ENCODE measurements around the gene NSMCE1. TPM values are rescaled to one million over a fixed set of nuclear protein-coding genes. Genes with fewer than 3 reads are reported as not detected.
"Not testable (repeated sequence)": the region's sequence is repeated elsewhere in the genome, so short reads cannot be mapped to it uniquely, and the experiment has no call there.

Gene NSMCE1
- total RNA-seq, 1 experiment from 2014 or later, result 16.1 TPM

GRCh38 chr16:27248036-27248435, 20.5 kb downstream of the NSMCE1 start:
- in situ Hi-C loops (cut with HindIII; ENCODE audit: low sequenced_read_pairs), result no loop called here
- no peak for DNase-seq (ENCODE audit: low spot score)

GRCh38 chr16:27247076-27247475, 21.5 kb downstream of the NSMCE1 start:
- in situ Hi-C loops (cut with HindIII; ENCODE audit: low sequenced_read_pairs); DNase-seq (ENCODE audit: low spot score): not testable (repeated sequence)

GRCh38 chr16:27246439-27246838, 22.1 kb downstream of the NSMCE1 start:
- in situ Hi-C loops (cut with HindIII; ENCODE audit: low sequenced_read_pairs), result no loop called here
- DNase-seq (ENCODE audit: low spot score), result no peak

- DNase-seq (ENCODE audit: low spot score), result peak; percentile 88
- in situ Hi-C loops (cut with HindIII; ENCODE audit: low sequenced_read_pairs), result no loop called here
Measured at GRCh38 chr16:27245276-27246172, 23.0 kb downstream of the NSMCE1 start.

GRCh38 chr16:27244363-27244755, 24.2 kb downstream of the NSMCE1 start:
- in situ Hi-C loops (cut with HindIII; ENCODE audit: low sequenced_read_pairs), result no loop called here

GRCh38 chr16:27243725-27244362, 24.7 kb downstream of the NSMCE1 start:
- no peak for DNase-seq (ENCODE audit: low spot score)
- in situ Hi-C loops (cut with HindIII; ENCODE audit: low sequenced_read_pairs), result no loop called here

More at GRCh38 chr16:27244363-27244755, 24.2 kb downstream of the NSMCE1 start:
- DNase-seq (ENCODE audit: low spot score), result no peak

GRCh38 chr16:27242868-27243590, 25.5 kb downstream of the NSMCE1 start:
- in situ Hi-C loops (cut with HindIII; ENCODE audit: low sequenced_read_pairs), result no loop called here

GRCh38 chr16:27242398-27242797, 26.2 kb downstream of the NSMCE1 start:
- in situ Hi-C loops (cut with HindIII; ENCODE audit: low sequenced_read_pairs), result no loop called here
- DNase-seq (ENCODE audit: low spot score), result no peak

More at GRCh38 chr16:27242868-27243590, 25.5 kb downstream of the NSMCE1 start:
- DNase-seq (ENCODE audit: low spot score), result peak; percentile 50

GRCh38 chr16:27241658-27242057, 26.9 kb downstream of the NSMCE1 start:
- DNase-seq (ENCODE audit: low spot score), result no peak
- in situ Hi-C loops (cut with HindIII; ENCODE audit: low sequenced_read_pairs), result no loop called here

GRCh38 chr16:27240948-27241531, 27.5 kb downstream of the NSMCE1 start:
- DNase-seq (ENCODE audit: low spot score), result no peak
- in situ Hi-C loops (cut with HindIII; ENCODE audit: low sequenced_read_pairs), result no loop called here

GRCh38 chr16:27239906-27240655, 28.5 kb downstream of the NSMCE1 start:
- in situ Hi-C loops (cut with HindIII; ENCODE audit: low sequenced_read_pairs), result no loop called here
- DNase-seq (ENCODE audit: low spot score), result no peak

- DNase-seq (ENCODE audit: low spot score), result no peak
- in situ Hi-C loops (cut with HindIII; ENCODE audit: low sequenced_read_pairs), result no loop called here
Measured at GRCh38 chr16:27239026-27239425, 29.5 kb downstream of the NSMCE1 start.

- peak; percentile 77 for DNase-seq (ENCODE audit: low spot score)
- in situ Hi-C loops (cut with HindIII; ENCODE audit: low sequenced_read_pairs), result no loop called here
Measured at GRCh38 chr16:27238591-27238990, 30.0 kb downstream of the NSMCE1 start.

GRCh38 chr16:27238016-27238587, 30.5 kb downstream of the NSMCE1 start:
- DNase-seq (ENCODE audit: low spot score), result peak; percentile 37
- in situ Hi-C loops (cut with HindIII; ENCODE audit: low sequenced_read_pairs), result no loop called here

- DNase-seq (ENCODE audit: low spot score), result peak; percentile 73
- in situ Hi-C loops (cut with HindIII; ENCODE audit: low sequenced_read_pairs), result no loop called here
Measured at GRCh38 chr16:27237219-27238015, 31.2 kb downstream of the NSMCE1 start.

GRCh38 chr16:27236635-27237218, 31.8 kb downstream of the NSMCE1 start:
- DNase-seq (ENCODE audit: low spot score), result no peak
- in situ Hi-C loops (cut with HindIII; ENCODE audit: low sequenced_read_pairs), result no loop called here

GRCh38 chr16:27235938-27236245, 32.7 kb downstream of the NSMCE1 start:
- in situ Hi-C loops (cut with HindIII; ENCODE audit: low sequenced_read_pairs), result no loop called here
- DNase-seq (ENCODE audit: low spot score), result no peak

Measured in G401 (cell line).